ENCODE data around the gene CAPN9. TPM values are rescaled to one million over a fixed set of nuclear protein-coding genes. Genes with fewer than 3 reads are reported as not detected.
"Not testable (repeated sequence)": the region's sequence is repeated elsewhere in the genome, so short reads cannot be mapped to it uniquely, and the experiment has no call there.

Gene CAPN9
- total RNA-seq, 2 experiments from 2014 or later, result not detected

- peaks cover 3% of the 10 kb centered on the region for H3K27me3 Mint-ChIP-seq
- no peak for DNase-seq
- no peak overlapping the region for H3K4me3 Mint-ChIP-seq
- intact Hi-C loops (cut with micrococcal nuclease), result no loop called here
- CTCF ChIA-PET, result no interaction called here
- POLR2A ChIA-PET, result interaction anchor here (0.6 kb wide), 1 partner anchor 25 kb away, joined by 3 read pairs; no protein-coding TSS in a partner anchor
- H3K9me3 Mint-ChIP-seq, result no peaks in the 10 kb centered on the region
- no peak overlapping the region for H3K27ac Mint-ChIP-seq
- H3K36me3 Mint-ChIP-seq, result no peaks in the 10 kb centered on the region
- H3K4me1 Mint-ChIP-seq (ENCODE audit: low read depth), result no peaks in the 10 kb centered on the region
Observed at GRCh38 chr1:230754796-230755195, 7.6 kb downstream of the CAPN9 start.

DNA sequence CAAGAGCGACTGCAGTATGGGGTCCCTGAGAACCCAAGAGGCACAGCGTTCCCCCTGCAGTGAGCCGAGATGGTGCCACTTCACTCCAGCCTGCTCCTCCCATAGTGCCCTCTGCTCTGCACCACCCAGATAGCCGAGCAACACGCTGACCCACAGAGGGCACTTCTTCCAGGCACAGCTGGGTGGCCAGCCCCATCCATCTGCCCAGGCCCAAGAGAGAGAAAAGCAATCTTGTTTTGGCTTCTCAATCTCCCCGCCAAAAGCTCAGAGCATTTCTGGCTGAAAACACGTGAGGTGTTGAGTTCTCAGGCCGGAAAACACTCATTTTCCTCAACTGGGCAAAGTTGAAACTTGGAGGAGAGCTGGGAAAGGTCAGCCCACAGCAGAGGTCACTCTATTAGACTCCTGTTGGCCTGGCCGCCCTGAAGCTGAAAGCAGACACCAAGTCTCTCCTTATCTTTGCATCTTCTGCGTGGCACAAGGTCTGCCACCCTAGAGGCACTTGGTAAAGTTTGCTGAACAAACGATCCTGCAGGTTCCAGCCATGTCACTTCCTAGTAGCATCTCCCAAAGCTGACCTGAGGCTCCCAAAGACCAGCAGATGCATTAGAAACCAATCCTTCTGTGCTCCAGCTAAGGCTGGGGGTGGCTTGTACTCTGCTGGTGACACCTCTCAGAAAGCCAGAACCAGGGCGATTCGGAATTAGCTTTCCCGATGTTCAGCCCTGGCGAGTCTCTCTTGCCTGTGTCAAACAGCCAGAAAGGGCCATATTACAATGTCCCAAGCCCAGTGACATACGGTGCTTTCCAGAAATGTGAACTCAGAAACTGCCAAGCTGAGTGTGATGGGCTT lies 10.9 kb downstream of the CAPN9 start:
- CTCF ChIA-PET, result no interaction called here
- Mint-ChIP-seq H3K4me1 (ENCODE audit: low read depth) (no peaks in the 10 kb centered on the region), H3K4me3 (no peak overlapping the region), H3K27me3 (peaks cover 2% of the 10 kb centered on the region), H3K36me3 (no peaks in the 10 kb centered on the region), H3K27ac (no peak overlapping the region), H3K9me3 (no peaks in the 10 kb centered on the region)
- intact Hi-C loops (cut with micrococcal nuclease), result no loop called here
- DNase-seq, result no peak
- POLR2A ChIA-PET, result no interaction called here

- Mint-ChIP-seq H3K27ac (no peak overlapping the region), H3K36me3 (no peaks in the 10 kb centered on the region), H3K9me3 (no peaks in the 10 kb centered on the region), H3K4me1 (ENCODE audit: low read depth) (no peaks in the 10 kb centered on the region), H3K27me3 (peaks cover 2% of the 10 kb centered on the region), H3K4me3 (no peak overlapping the region)
- ChIA-PET POLR2A (no interaction called here), CTCF (no interaction called here)
- intact Hi-C loops (cut with micrococcal nuclease), result no loop called here
- DNase-seq, result no peak
Observed at GRCh38 chr1:230758709-230759368, 11.7 kb downstream of the CAPN9 start.

- CTCF ChIA-PET, result no interaction called here
Observed at GRCh38 chr1:230759369-230760065, 12.3 kb downstream of the CAPN9 start.

GRCh38 chr1:230760360-230760827 lies 13.2 kb downstream of the CAPN9 start:
- Mint-ChIP-seq H3K9me3 (no peaks in the 10 kb centered on the region), H3K4me1 (ENCODE audit: low read depth) (no peaks in the 10 kb centered on the region), H3K27me3 (no peaks in the 10 kb centered on the region), H3K36me3 (no peaks in the 10 kb centered on the region), H3K4me3 (no peak overlapping the region), H3K27ac (no peak overlapping the region)
- ChIA-PET POLR2A (no interaction called here), CTCF (no interaction called here)
- intact Hi-C loops (cut with micrococcal nuclease), result no loop called here
- no peak for DNase-seq

More at GRCh38 chr1:230759369-230760065, 12.3 kb downstream of the CAPN9 start:
- no peaks in the 10 kb centered on the region for H3K9me3 Mint-ChIP-seq
- no peak for DNase-seq
- POLR2A ChIA-PET, result no interaction called here
- no peaks in the 10 kb centered on the region for H3K36me3 Mint-ChIP-seq
- intact Hi-C loops (cut with micrococcal nuclease), result no loop called here
- no peak overlapping the region for H3K27ac Mint-ChIP-seq
- H3K4me1 Mint-ChIP-seq (ENCODE audit: low read depth), result no peaks in the 10 kb centered on the region
- peaks cover 2% of the 10 kb centered on the region for H3K27me3 Mint-ChIP-seq
- H3K4me3 Mint-ChIP-seq, result no peak overlapping the region

GRCh38 chr1:230761443-230762167 lies 14.4 kb downstream of the CAPN9 start:
- no peaks in the 10 kb centered on the region for H3K4me1 Mint-ChIP-seq (ENCODE audit: low read depth)
- ChIA-PET POLR2A (no interaction called here), CTCF (no interaction called here)
- H3K9me3 Mint-ChIP-seq, result no peaks in the 10 kb centered on the region
- H3K4me3 Mint-ChIP-seq, result no peak overlapping the region
- intact Hi-C loops (cut with micrococcal nuclease), result no loop called here
- H3K27me3 Mint-ChIP-seq, result no peaks in the 10 kb centered on the region
- DNase-seq, result no peak
- no peaks in the 10 kb centered on the region for H3K36me3 Mint-ChIP-seq
- H3K27ac Mint-ChIP-seq, result no peak overlapping the region

DNA sequence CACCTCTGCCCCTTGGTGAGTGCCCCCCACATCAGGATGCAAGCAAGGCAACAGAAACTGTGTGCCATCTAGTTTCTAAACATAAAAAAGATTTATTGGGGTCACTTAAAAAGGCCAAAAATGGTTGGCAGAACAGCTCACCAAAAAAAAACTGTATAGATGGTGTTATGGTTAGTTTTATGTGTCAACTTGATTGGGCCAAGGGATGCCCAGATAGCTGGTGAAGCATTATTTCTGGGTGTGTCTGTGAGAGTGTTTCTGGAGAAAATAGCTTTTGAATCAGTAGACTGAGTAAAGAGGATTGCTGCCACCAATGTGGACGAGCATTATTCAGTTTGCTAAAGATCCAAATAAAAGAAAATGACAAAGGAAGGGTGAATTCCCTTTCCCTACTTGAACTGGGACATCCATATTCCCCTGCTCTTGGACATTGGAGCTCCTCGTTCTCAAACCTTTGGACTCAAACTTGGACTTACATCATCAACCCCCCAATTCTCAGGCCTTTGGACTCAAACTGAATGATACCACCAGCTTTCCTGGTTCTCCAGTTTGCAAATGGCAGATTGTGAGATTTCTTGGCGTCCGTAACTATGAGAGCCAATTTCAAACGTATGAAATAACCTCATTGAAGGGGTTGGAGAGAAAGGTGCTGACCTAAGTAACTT lies 16.9 kb downstream of the CAPN9 start:
- DNase-seq, result no peak
- CTCF ChIA-PET, result no interaction called here
- Mint-ChIP-seq H3K9me3 (no peaks in the 10 kb centered on the region), H3K4me3 (no peak overlapping the region), H3K27me3 (peaks cover 2% of the 10 kb centered on the region), H3K27ac (no peak overlapping the region), H3K36me3 (no peaks in the 10 kb centered on the region), H3K4me1 (ENCODE audit: low read depth) (no peaks in the 10 kb centered on the region)
- POLR2A ChIA-PET, result no interaction called here
- intact Hi-C loops (cut with micrococcal nuclease), result no loop called here

DNA sequence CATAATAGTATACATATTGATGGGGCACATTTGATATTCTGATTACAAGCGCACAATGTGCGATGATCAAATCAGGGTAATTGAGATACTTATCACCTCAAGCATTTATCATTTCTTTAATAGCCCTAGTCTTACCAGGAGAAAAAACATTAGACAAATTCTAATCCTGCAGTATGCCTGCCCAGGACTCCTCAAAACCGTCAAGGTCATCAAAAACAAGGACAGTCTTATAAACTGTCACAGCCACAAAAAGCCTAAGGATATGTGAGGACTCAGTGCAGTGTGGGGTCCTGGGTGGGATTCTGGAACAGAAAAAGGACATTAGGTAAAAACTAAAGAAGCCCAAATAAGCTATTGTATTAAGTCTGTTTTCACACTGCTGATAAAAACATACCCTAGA lies 19.1 kb downstream of the CAPN9 start:
- peaks cover 2% of the 10 kb centered on the region for H3K27me3 Mint-ChIP-seq
- intact Hi-C loops (cut with micrococcal nuclease), result no loop called here
- no peaks in the 10 kb centered on the region for H3K9me3 Mint-ChIP-seq
- H3K4me3 Mint-ChIP-seq, result no peak overlapping the region
- ChIA-PET POLR2A (no interaction called here), CTCF (no interaction called here)
- H3K36me3 Mint-ChIP-seq, result no peaks in the 10 kb centered on the region
- no peak overlapping the region for H3K27ac Mint-ChIP-seq
- DNase-seq, result no peak
- H3K4me1 Mint-ChIP-seq (ENCODE audit: low read depth), result no peaks in the 10 kb centered on the region

GRCh38 chr1:230767859-230768612 lies 20.8 kb downstream of the CAPN9 start:
- H3K9me3 Mint-ChIP-seq; H3K27me3 Mint-ChIP-seq; intact Hi-C loops (cut with micrococcal nuclease); H3K4me1 Mint-ChIP-seq (ENCODE audit: low read depth); DNase-seq; H3K4me3 Mint-ChIP-seq; H3K27ac Mint-ChIP-seq; CTCF ChIA-PET; POLR2A ChIA-PET; H3K36me3 Mint-ChIP-seq: not testable (repeated sequence)

GRCh38 chr1:230768903-230769570 lies 21.8 kb downstream of the CAPN9 start:
- no peak overlapping the region for H3K4me3 Mint-ChIP-seq
- H3K27ac Mint-ChIP-seq, result no peak overlapping the region
- no peaks in the 10 kb centered on the region for H3K36me3 Mint-ChIP-seq
- H3K27me3 Mint-ChIP-seq, result peaks cover 5% of the 10 kb centered on the region
- POLR2A ChIA-PET, result no interaction called here
- H3K9me3 Mint-ChIP-seq, result no peaks in the 10 kb centered on the region
- DNase-seq, result no peak
- no peaks in the 10 kb centered on the region for H3K4me1 Mint-ChIP-seq (ENCODE audit: low read depth)
- CTCF ChIA-PET, result no interaction called here
- intact Hi-C loops (cut with micrococcal nuclease), result no loop called here

- DNase-seq, result no peak
- intact Hi-C loops (cut with micrococcal nuclease), result no loop called here
- H3K4me1 Mint-ChIP-seq (ENCODE audit: low read depth), result no peaks in the 10 kb centered on the region
- POLR2A ChIA-PET, result no interaction called here
- peaks cover 9% of the 10 kb centered on the region for H3K27me3 Mint-ChIP-seq
- no peak overlapping the region for H3K4me3 Mint-ChIP-seq
- CTCF ChIA-PET, result no interaction called here
- no peaks in the 10 kb centered on the region for H3K9me3 Mint-ChIP-seq
- H3K27ac Mint-ChIP-seq, result no peak overlapping the region
- no peaks in the 10 kb centered on the region for H3K36me3 Mint-ChIP-seq
Observed at GRCh38 chr1:230770317-230770716, 23.1 kb downstream of the CAPN9 start.
